Astrocyte (in vitro differentiated cells and primary cell): ENCODE data around the gene PPM1H.

Experiments used
- EZH2 ChIP-seq: IDR thresholded peaks from 2 replicates; pipeline ENCODE4 v1.6.1; 2012; ENCODE audit warnings: mild to moderate bottlenecking, low read length, inconsistent platforms; ENCODE audit not compliant: insufficient read depth
- TF ChIP-seq, protein P1 (sequence below): IDR thresholded peaks from 2 replicates; pipeline ENCODE4 v1.5.1; 2011; ENCODE audit warnings: low read depth, mild to moderate bottlenecking, inconsistent platforms, low read length, moderate library complexity; ENCODE audit not compliant: insufficient read depth

DNA sequence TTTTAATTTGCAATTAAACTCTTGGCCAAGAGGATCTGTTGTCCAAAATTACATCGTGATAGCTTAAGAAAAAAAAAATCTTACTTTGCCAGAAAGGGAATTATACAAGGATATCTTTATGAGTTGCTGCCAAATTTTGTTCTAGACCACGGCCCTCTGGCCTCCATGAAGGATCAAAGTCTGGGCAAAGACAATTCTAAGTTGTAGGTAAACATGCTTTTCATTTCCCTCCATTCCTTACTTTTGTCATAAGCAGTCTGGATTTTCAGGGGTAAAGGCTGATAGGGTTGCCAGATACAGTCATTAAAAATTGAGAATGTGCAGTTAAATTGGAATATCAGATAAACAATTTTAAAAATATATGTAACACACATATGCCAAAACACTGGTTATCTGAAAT lies 333.2 kb downstream of the PPM1H start:
- no peak for TF ChIP-seq EZH2
- TF ChIP-seq, protein P1, sequence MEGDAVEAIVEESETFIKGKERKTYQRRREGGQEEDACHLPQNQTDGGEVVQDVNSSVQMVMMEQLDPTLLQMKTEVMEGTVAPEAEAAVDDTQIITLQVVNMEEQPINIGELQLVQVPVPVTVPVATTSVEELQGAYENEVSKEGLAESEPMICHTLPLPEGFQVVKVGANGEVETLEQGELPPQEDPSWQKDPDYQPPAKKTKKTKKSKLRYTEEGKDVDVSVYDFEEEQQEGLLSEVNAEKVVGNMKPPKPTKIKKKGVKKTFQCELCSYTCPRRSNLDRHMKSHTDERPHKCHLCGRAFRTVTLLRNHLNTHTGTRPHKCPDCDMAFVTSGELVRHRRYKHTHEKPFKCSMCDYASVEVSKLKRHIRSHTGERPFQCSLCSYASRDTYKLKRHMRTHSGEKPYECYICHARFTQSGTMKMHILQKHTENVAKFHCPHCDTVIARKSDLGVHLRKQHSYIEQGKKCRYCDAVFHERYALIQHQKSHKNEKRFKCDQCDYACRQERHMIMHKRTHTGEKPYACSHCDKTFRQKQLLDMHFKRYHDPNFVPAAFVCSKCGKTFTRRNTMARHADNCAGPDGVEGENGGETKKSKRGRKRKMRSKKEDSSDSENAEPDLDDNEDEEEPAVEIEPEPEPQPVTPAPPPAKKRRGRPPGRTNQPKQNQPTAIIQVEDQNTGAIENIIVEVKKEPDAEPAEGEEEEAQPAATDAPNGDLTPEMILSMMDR: no peak
